WTC11 (cell line): ENCODE data around the gene CCDC51.

Source experiments
- ATF2 ChIP-seq: sonication (generic); formaldehyde crosslinking; IDR thresholded peaks from 2 replicates; pipeline ENCODE4 v1.8.1; 2022; ENCODE audit warnings: low read depth, missing genetic modification reagents, borderline replicate concordance
- CTCF ChIP-seq: fragments of 200-600 bp; IDR thresholded peaks from 2 replicates; pipeline ENCODE4 v1.8.0; 2022; ENCODE audit warnings: antibody characterized with exemption
- KAT7 ChIP-seq: sonication (generic); formaldehyde crosslinking; IDR thresholded peaks from 2 replicates; pipeline ENCODE4 v1.8.1; 2023; ENCODE audit warnings: missing genetic modification reagents, mild to moderate bottlenecking, borderline replicate concordance
- MAX ChIP-seq: sonication (generic); formaldehyde crosslinking; IDR thresholded peaks from 2 replicates; pipeline ENCODE4 v1.8.0; 2022; ENCODE audit warnings: mild to moderate bottlenecking, missing genetic modification reagents
- PREB ChIP-seq: sonication (generic); formaldehyde crosslinking; IDR thresholded peaks from 2 replicates; pipeline ENCODE4 v1.8.1; 2022; ENCODE audit warnings: mild to moderate bottlenecking, missing genetic modification reagents, moderate library complexity, borderline replicate concordance
- TEAD4 ChIP-seq: sonication (generic); formaldehyde crosslinking; IDR thresholded peaks from 2 replicates; pipeline ENCODE4 v1.8.0; 2022; ENCODE audit warnings: mild to moderate bottlenecking, missing genetic modification reagents
- TF ChIP-seq, protein P1 (sequence below): sonication (generic); formaldehyde crosslinking; IDR thresholded peaks from 2 replicates; pipeline ENCODE4 v1.8.1; 2023; ENCODE audit warnings: mild to moderate bottlenecking, missing genetic modification reagents, moderate library complexity

DNA sequence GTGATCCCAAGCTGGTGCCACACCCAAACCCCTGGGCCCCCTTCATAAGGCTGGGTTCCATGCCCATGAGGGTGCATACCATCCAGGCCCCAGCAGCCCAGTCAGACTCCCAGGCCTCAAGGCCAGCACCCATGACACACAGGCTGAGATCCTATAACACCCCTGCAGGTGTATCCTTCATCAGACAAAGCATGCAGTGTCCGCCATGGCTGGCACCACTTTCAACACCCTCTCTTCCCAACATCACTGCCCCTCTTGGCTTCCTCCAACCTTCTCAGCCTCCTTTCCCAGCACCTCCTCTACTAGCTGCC, 3.5 kb downstream of the CCDC51 start:
- TF ChIP-seq CTCF (no peak), TEAD4 (CRISPR knock-in tag) (no peak), MAX (CRISPR knock-in tag) (no peak), ATF2 (CRISPR knock-in tag) (no peak), PREB (CRISPR knock-in tag) (no peak), KAT7 (CRISPR knock-in tag) (no peak)
- TF ChIP-seq, protein P1, sequence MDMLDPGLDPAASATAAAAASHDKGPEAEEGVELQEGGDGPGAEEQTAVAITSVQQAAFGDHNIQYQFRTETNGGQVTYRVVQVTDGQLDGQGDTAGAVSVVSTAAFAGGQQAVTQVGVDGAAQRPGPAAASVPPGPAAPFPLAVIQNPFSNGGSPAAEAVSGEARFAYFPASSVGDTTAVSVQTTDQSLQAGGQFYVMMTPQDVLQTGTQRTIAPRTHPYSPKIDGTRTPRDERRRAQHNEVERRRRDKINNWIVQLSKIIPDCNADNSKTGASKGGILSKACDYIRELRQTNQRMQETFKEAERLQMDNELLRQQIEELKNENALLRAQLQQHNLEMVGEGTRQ (CRISPR knock-in tag) = no peak
